Skin epidermis (tissue), 12 donors: Measurements from ENCODE around the gene PLXNA2.
A peak's percentile ranks its signal among the peaks of the same experiment; 100 is the strongest.

Source experiments
- H3K27ac ChIP-seq, 21 experiments: fragments of 200-600 bp; sonication (generic) in 11 of 21; one replicate each; pipeline ENCODE4 v1.5.0; 2020; ENCODE audit warnings: mild to moderate bottlenecking in 3 of 21, inconsistent platforms in 2 of 21, moderate library complexity in 2 of 21
- H3K4me3 ChIP-seq, 7 experiments: fragments of 200-600 bp; sonication (generic) in 2 of 7; one replicate each; pipeline ENCODE4 v1.5.0; 2020; ENCODE audit warnings: inconsistent platforms in 2 of 7, mild to moderate bottlenecking in 2 of 7, moderate library complexity in 1 of 7

PLXNA2 gene

GRCh38 chr1:208045463-208046260, 198.5 kb downstream of the PLXNA2 start:
- Histone ChIP-seq H3K27ac (no peak overlapping the region), H3K4me3 (no peak overlapping the region)

- Histone ChIP-seq H3K4me3 (no peak overlapping the region), H3K27ac (no peak overlapping the region)
These were observed 199.4 kb downstream of the PLXNA2 start for GRCh38 chr1:208044589-208045462.

GRCh38 chr1:208043691-208044181, 200.4 kb downstream of the PLXNA2 start:
- H3K27ac ChIP-seq = no peak overlapping the region
- H3K4me3 ChIP-seq = no peak overlapping the region

GRCh38 chr1:208042868-208043267, 201.3 kb downstream of the PLXNA2 start:
- no peak overlapping the region for H3K27ac ChIP-seq

GRCh38 chr1:208042041-208042615, 202.1 kb downstream of the PLXNA2 start:
- no peak overlapping the region for H3K4me3 ChIP-seq
- H3K27ac ChIP-seq = no peak overlapping the region

More at GRCh38 chr1:208042868-208043267, 201.3 kb downstream of the PLXNA2 start:
- H3K4me3 ChIP-seq = no peak overlapping the region

GRCh38 chr1:208041505-208041904, 202.7 kb downstream of the PLXNA2 start:
- H3K4me3 ChIP-seq = no peak overlapping the region
- no peak overlapping the region for H3K27ac ChIP-seq

- Histone ChIP-seq H3K27ac (no peak overlapping the region), H3K4me3 (no peak overlapping the region)
These were observed 203.3 kb downstream of the PLXNA2 start for GRCh38 chr1:208040821-208041297.

- Histone ChIP-seq H3K27ac (no peak overlapping the region), H3K4me3 (no peak overlapping the region)
These were observed 204.4 kb downstream of the PLXNA2 start for GRCh38 chr1:208039536-208040332.

GRCh38 chr1:208038303-208038702, 205.9 kb downstream of the PLXNA2 start:
- Histone ChIP-seq H3K4me3 (no peak overlapping the region), H3K27ac (no peak overlapping the region)

- no peak overlapping the region for H3K27ac ChIP-seq
- no peak overlapping the region for H3K4me3 ChIP-seq
These were observed 207.0 kb downstream of the PLXNA2 start for GRCh38 chr1:208036918-208037766.

- H3K4me3 ChIP-seq = no peak overlapping the region
These were observed 207.9 kb downstream of the PLXNA2 start for GRCh38 chr1:208036106-208036808.

GRCh38 chr1:208034135-208034534, 210.0 kb downstream of the PLXNA2 start:
- Histone ChIP-seq H3K27ac (no peak overlapping the region), H3K4me3 (no peak overlapping the region)

More at GRCh38 chr1:208036106-208036808, 207.9 kb downstream of the PLXNA2 start:
- no peak overlapping the region for H3K27ac ChIP-seq

- no peak overlapping the region for H3K27ac ChIP-seq
These were observed 210.9 kb downstream of the PLXNA2 start for GRCh38 chr1:208033236-208033635.

GRCh38 chr1:208031932-208032320, 212.3 kb downstream of the PLXNA2 start:
- H3K27ac ChIP-seq = peak overlapping the region in 7 of 21 experiments; percentile 4 to 84 (median 71)

More at GRCh38 chr1:208033236-208033635, 210.9 kb downstream of the PLXNA2 start:
- H3K4me3 ChIP-seq = no peak overlapping the region

GRCh38 chr1:208031316-208031931, 212.8 kb downstream of the PLXNA2 start:
- Histone ChIP-seq H3K27ac (peak overlapping the region in 13 of 21 experiments; percentile 4 to 89 (median 65)), H3K4me3 (no peak overlapping the region)

More at GRCh38 chr1:208031932-208032320, 212.3 kb downstream of the PLXNA2 start:
- H3K4me3 ChIP-seq = no peak overlapping the region

GRCh38 chr1:208030288-208031091, 213.7 kb downstream of the PLXNA2 start:
- Histone ChIP-seq H3K4me3 (no peak overlapping the region), H3K27ac (peak overlapping the region in 19 of 21 experiments; percentile 28 to 89 (median 71))
